ENCODE measurements around the gene CHST10.

- TF ChIP-seq CTCF (IDR thresholded peaks at IDR 0.05; ENCODE audit: extremely low read depth in 1 of 2, insufficient read depth in 1 of 2, low read depth in 1 of 2, low read length in 2 of 2) (no peak), MYC (IDR thresholded peaks at IDR 0.05; ENCODE audit: low read depth, low read length) (no peak), EZH2 (IDR thresholded peaks at IDR 0.05; ENCODE audit: borderline replicate concordance, low read depth, low read length, severe bottlenecking) (no peak), JUN (IDR thresholded peaks at IDR 0.05; ENCODE audit: borderline replicate concordance, insufficient read depth, insufficient read length, low read depth) (no peak), POLR2AphosphoS5 (IDR thresholded peaks at IDR 0.05; ENCODE audit: insufficient read depth, low read depth, low read length) (no peak), MAX (IDR thresholded peaks at IDR 0.05; ENCODE audit: insufficient read depth, insufficient read length) (no peak), POLR2A (IDR thresholded peaks at IDR 0.05; ENCODE audit: low read depth, low read length) (no peak), GATA2 (IDR thresholded peaks at IDR 0.05; ENCODE audit: insufficient read depth, insufficient read length, low read depth, low read length) (no peak), FOS (IDR thresholded peaks at IDR 0.05; ENCODE audit: borderline replicate concordance, insufficient read depth, low read length) (no peak)
These were observed 33.6 kb upstream of the CHST10 start for GRCh38 chr2:100451092-100451491.

Data from endothelial cell of umbilical vein (primary cell).